HepG2 (cell line): Measurements from ENCODE around the gene PTH2.

Source experiments
- TCF7 ChIP-seq: sonication (generic); IDR thresholded peaks from 2 replicates; pipeline ENCODE4 v1.6.1; 2016; ENCODE audit warnings: antibody characterized with exemption, low read depth
- XRCC5 ChIP-seq: fragments of 200-400 bp; formaldehyde crosslinking; optimal IDR thresholded peaks from 2 replicates; pipeline ENCODE3; 2017; ENCODE audit warnings: mild to moderate bottlenecking, low read length
- ZNF274 ChIP-seq: sonication (generic); formaldehyde crosslinking; IDR thresholded peaks from 2 replicates; pipeline ENCODE4 v1.5.1; 2020; ENCODE audit warnings: mild to moderate bottlenecking, missing genetic modification reagents
- ZSCAN5A ChIP-seq: sonication (generic); formaldehyde crosslinking; IDR thresholded peaks from 2 replicates; pipeline ENCODE4 v1.8.0; 2022; ENCODE audit warnings: mild to moderate bottlenecking, missing genetic modification reagents, borderline replicate concordance
- TF ChIP-seq, protein P1 (sequence below): sonication (generic); formaldehyde crosslinking; IDR thresholded peaks from 2 replicates; pipeline ENCODE4 v1.5.0; 2020; ENCODE audit warnings: mild to moderate bottlenecking, missing genetic modification reagents, moderate library complexity

DNA sequence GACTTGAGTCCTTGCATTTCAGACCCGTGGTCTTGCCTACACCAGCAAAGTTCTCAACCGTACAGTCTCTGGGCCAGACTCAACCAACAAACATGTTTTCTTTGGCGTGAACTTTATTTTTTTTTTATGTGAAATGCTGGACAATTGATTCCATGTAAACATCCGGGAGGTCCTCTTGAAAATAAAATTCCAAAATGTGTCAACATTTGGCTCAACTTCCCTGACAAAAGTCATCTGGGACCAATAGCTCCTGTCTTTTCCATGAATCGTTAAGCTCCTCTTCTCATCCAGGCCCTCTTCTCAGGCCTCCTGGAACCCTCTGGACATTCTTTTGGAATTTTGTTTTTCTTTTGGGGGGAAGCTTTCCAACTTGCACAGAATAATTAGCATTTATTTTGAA lies 32.5 kb upstream of the PTH2 start:
- no peak for TF ChIP-seq ZNF274 (CRISPR knock-in tag)
- TF ChIP-seq TCF7 = no peak
- TF ChIP-seq ZSCAN5A (CRISPR knock-in tag) = no peak
- no peak for TF ChIP-seq XRCC5
- TF ChIP-seq, protein P1, sequence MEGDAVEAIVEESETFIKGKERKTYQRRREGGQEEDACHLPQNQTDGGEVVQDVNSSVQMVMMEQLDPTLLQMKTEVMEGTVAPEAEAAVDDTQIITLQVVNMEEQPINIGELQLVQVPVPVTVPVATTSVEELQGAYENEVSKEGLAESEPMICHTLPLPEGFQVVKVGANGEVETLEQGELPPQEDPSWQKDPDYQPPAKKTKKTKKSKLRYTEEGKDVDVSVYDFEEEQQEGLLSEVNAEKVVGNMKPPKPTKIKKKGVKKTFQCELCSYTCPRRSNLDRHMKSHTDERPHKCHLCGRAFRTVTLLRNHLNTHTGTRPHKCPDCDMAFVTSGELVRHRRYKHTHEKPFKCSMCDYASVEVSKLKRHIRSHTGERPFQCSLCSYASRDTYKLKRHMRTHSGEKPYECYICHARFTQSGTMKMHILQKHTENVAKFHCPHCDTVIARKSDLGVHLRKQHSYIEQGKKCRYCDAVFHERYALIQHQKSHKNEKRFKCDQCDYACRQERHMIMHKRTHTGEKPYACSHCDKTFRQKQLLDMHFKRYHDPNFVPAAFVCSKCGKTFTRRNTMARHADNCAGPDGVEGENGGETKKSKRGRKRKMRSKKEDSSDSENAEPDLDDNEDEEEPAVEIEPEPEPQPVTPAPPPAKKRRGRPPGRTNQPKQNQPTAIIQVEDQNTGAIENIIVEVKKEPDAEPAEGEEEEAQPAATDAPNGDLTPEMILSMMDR = no peak
